GM21717 (cell line): Measurements from ENCODE around the gene TRMT1.

Source experiments
- ATAC-seq: cut with Tn5 transposase; IDR thresholded peaks from one replicate; pipeline ENCODE4 v1.9.1; 2021; ENCODE audit warnings: mild to moderate bottlenecking, moderate library complexity; ENCODE audit not compliant: unreplicated experiment

Gene TRMT1

GRCh38 chr19:13103581-13104359 lies 12.8 kb downstream of the TRMT1 start:
- ATAC-seq: no peak

DNA sequence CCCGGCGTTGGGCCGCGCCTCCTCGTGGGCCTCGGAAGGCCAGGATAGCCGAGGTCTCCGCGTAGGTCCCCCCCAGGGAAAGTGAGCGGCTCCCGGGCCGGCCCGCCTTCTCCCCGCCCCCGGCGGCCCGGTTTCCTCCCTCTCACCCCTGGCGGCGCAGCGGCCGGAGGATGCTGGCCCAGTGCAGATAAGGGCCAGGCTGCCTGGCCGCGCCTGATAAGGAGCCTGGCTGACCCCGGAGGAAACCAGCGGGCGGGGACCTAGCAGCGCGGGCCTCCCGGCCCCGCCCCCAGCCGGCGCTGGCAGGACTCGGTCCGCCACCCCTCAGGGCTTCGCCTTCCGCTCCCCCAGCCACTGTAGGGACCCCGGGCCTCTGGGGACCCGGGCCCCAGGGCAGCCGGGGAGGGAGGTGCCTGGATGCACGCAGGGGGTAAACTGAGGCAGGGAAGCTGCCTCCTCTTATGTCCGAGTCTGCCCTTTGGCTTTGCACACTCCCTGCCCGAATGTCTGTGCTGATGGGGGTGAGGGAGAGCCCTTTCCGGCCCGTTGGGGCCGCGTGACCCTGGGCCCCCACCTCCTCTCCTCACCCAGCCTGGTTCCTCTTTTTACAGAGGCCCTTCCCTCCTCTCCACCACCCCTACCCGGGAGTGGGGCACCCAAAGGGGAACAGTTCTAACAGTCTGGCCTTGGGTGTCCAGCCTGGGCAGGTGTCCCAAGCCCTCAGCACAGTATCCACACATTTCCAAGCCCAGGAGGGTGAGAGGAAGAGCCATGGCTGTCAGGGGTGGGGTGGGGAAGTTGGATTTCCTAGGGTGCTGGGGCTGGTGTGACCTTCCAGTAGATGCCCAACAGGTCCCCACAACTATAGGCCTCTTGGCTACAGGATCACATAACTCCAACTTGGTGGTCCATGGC lies 13.6 kb downstream of the TRMT1 start, which contains the start of gene LYL1:
Gene LYL1 (minus strand): TSS at position 193 of the 915 bp plus-strand sequence. CDS start 1,687 bp downstream, outside the sequence.
- ATAC-seq: no peak

GRCh38 chr19:13102416-13102665 lies 14.2 kb downstream of the TRMT1 start:
- no peak for ATAC-seq

GRCh38 chr19:13101590-13102415 lies 14.7 kb downstream of the TRMT1 start:
- no peak for ATAC-seq

DNA sequence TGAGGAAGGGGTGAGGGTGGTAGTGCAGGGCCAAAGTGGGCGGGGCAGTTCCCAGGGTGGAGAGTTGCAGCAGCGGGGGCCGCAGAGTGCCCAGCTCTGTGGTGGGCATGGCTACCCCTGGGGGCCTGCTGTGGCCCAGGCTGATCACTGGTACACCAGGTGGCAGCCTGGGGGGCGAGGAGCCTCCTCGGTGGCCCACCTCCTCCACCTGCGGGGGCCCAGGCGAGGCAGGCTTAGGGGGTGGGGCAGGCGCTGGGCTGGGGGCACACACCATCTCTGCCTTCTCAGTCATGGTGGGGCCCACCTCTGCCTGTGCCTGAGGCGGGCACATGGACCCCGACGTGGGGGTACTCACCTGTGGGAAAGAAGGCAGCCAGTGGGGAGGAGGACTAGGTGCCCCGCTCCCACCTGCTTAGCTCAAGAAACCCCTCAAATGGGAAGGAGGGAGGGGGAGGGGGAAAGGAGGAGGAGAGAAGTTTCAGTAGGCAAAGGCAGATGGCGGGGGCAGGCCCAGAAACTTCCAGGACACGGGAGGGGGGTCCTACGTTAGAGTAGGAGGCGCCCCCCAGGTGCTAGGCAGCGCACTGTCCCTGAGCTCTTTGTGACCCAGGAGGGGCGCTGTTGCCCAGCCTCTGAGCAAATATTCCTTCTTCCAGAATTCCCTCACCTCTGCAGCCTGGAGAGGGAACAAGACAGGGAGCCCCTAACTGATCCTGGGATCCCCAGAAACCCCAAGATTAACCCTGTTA lies 15.5 kb downstream of the TRMT1 start:
- ATAC-seq: no peak

GRCh38 chr19:13100031-13100588 lies 16.4 kb downstream of the TRMT1 start:
- ATAC-seq: no peak

- no peak for ATAC-seq
Observed at GRCh38 chr19:13099073-13099999, 17.2 kb downstream of the TRMT1 start.

DNA sequence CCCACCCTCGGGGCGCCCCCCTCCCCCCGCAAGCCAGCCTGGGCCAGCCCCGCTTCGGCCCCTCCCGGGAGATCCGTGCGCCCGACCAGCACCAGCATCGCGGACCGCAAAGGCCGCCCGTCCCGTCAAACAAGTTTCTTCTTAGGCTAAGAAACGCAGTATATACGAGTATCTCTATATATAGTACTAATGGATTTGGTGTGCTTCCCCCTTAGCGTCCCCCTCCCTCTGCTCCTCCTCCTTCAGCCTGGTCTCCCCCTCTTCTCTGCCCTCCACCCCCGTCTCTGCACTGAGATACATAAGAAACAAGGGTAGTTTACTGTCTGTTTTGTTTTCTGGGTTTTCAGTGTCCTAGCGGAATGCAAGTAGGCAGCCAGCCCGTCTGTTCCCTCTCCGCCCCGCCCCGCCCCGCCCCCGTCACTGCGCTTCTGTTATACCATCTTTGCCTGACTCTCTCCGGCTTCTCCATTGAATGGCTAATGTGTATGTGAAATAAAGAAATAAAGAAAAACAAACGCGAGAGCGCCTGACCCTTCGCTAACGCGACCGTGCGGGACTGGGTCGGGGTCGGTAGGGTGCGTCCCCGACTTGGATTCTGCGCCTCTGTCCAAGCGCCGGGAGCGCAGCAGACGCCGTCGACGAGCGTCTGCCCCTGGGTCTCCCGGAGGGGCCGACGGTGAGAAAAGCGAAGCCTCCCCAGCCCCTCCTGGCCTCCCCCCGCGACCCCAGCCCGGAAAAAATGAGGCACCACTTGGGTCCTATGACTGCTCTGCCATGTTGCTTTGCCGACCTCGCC lies 18.1 kb downstream of the TRMT1 start:
- no peak for ATAC-seq

GRCh38 chr19:13097463-13098258 lies 18.9 kb downstream of the TRMT1 start:
- no peak for ATAC-seq

- ATAC-seq: no peak
Observed at GRCh38 chr19:13097033-13097462, 19.5 kb downstream of the TRMT1 start.

GRCh38 chr19:13095934-13096927 lies 20.3 kb downstream of the TRMT1 start:
- ATAC-seq: no peak

GRCh38 chr19:13095393-13095784 lies 21.2 kb downstream of the TRMT1 start:
- no peak for ATAC-seq

- ATAC-seq: no peak
Observed at GRCh38 chr19:13094771-13095392, 21.7 kb downstream of the TRMT1 start.

DNA sequence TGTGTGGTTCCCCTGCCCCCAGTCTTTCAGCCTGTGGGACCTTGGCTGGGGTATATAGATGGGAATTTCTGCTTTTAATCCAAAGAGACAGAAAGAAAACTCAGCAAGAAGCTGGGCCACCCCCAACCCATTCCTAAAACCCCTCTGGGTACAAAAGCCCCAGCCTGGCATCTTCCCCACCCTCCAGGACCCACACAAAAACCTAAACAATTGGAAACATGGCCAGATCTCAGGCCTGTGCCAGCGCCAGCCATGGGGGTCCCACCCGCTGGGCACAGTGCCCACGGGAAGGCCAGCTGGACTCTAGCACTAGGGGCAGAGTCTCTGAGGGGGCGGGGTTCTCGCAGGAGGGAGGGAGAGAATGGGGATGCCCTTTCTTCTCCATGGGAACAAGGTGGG lies 22.4 kb downstream of the TRMT1 start:
- no peak for ATAC-seq

DNA sequence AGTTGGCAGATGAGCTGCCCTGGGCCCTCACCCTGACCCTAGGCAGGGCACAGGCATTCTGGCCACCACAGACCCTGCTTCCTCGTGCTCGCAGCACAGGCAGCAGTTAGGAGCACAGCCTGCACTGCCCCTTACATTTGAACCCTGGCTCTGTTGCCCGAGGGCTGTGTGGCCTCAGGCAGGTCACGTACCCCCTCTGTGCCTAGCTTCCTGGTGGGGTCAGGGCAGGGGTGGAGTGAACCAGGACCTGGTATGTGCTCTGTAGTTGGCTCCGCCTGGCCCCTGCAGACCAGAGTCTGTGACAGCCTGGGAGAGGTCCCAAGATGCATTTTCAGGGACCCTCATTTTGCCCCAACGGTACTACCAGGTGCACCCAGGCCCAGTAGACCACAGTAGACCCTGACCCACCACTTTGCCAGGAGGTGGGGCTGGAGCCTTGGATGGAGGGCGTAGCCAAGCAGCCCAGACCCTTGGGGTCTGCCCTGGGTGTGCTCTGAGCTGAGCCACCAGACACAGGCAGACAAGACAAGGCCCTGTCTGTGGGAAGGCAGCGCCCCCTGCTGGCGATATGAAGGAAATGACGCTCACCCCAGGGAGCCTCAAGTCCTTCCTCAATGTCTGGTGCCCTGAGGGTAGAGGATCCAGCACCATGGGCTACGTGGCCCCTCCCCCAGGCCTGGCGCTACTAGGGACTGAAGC lies 23.0 kb downstream of the TRMT1 start:
- no peak for ATAC-seq
